ENCODE data around the gene CTNNBL1.
A peak's percentile ranks its signal among the peaks of the same experiment; 100 is the strongest.
"Not testable (repeated sequence)": the region's sequence is repeated elsewhere in the genome, so short reads cannot be mapped to it uniquely, and the experiment has no call there.

The CTNNBL1 gene

GRCh38 chr20:37677969-37678861, 15.6 kb upstream of the CTNNBL1 start:
- DNase-seq (ENCODE audit: low read depth in 2 of 3, low spot score in 1 of 3) = no peak

GRCh38 chr20:37679751-37680150, 14.1 kb upstream of the CTNNBL1 start:
- not testable (repeated sequence) for DNase-seq (ENCODE audit: low read depth in 2 of 3, low spot score in 1 of 3)

- no peak for DNase-seq (ENCODE audit: low read depth in 2 of 3, low spot score in 1 of 3)
These were observed 13.4 kb upstream of the CTNNBL1 start for GRCh38 chr20:37680420-37680819.

- DNase-seq (ENCODE audit: low read depth in 2 of 3, low spot score in 1 of 3) = no peak
These were observed 12.3 kb upstream of the CTNNBL1 start for GRCh38 chr20:37681384-37682112.

GRCh38 chr20:37683146-37683545, 10.7 kb upstream of the CTNNBL1 start:
- DNase-seq (ENCODE audit: low read depth in 2 of 3, low spot score in 1 of 3) = not testable (repeated sequence)

- DNase-seq (ENCODE audit: low read depth in 2 of 3, low spot score in 1 of 3) = peak in 1 of 3 donors; percentile 22
These were observed 6.9 kb upstream of the CTNNBL1 start for GRCh38 chr20:37686762-37687477.

GRCh38 chr20:37687478-37687805, 6.4 kb upstream of the CTNNBL1 start:
- DNase-seq (ENCODE audit: low read depth in 2 of 3, low spot score in 1 of 3) = no peak

GRCh38 chr20:37688093-37688492, 5.7 kb upstream of the CTNNBL1 start:
- DNase-seq (ENCODE audit: low read depth in 2 of 3, low spot score in 1 of 3) = no peak

- no peak for DNase-seq (ENCODE audit: low read depth in 2 of 3, low spot score in 1 of 3)
These were observed 3.0 kb upstream of the CTNNBL1 start for GRCh38 chr20:37690626-37691369.

GRCh38 chr20:37692459-37693166, 1.2 kb upstream of the CTNNBL1 start:
- DNase-seq (ENCODE audit: low read depth in 2 of 3, low spot score in 1 of 3) = no peak

- DNase-seq (ENCODE audit: low read depth in 2 of 3, low spot score in 1 of 3) = no peak
These were observed 592 bp upstream of the CTNNBL1 start for GRCh38 chr20:37693242-37693634.

- DNase-seq (ENCODE audit: low read depth in 2 of 3, low spot score in 1 of 3) = no peak
These were observed 2.0 kb downstream of the CTNNBL1 start for GRCh38 chr20:37695684-37696342.

- no peak for DNase-seq (ENCODE audit: low read depth in 2 of 3, low spot score in 1 of 3)
These were observed 3.5 kb downstream of the CTNNBL1 start for GRCh38 chr20:37697314-37697713.

- DNase-seq (ENCODE audit: low read depth in 2 of 3, low spot score in 1 of 3) = no peak
These were observed 5.4 kb downstream of the CTNNBL1 start for GRCh38 chr20:37699202-37699601.

GRCh38 chr20:37700301-37700700, 6.5 kb downstream of the CTNNBL1 start:
- no peak for DNase-seq (ENCODE audit: low read depth in 2 of 3, low spot score in 1 of 3)

- DNase-seq (ENCODE audit: low read depth in 2 of 3, low spot score in 1 of 3) = not testable (repeated sequence)
These were observed 7.8 kb downstream of the CTNNBL1 start for GRCh38 chr20:37701676-37702075.

GRCh38 chr20:37702403-37703034, 8.7 kb downstream of the CTNNBL1 start:
- DNase-seq (ENCODE audit: low read depth in 2 of 3, low spot score in 1 of 3) = no peak

GRCh38 chr20:37703035-37703845, 9.4 kb downstream of the CTNNBL1 start:
- DNase-seq (ENCODE audit: low read depth in 2 of 3, low spot score in 1 of 3) = no peak

GRCh38 chr20:37704955-37705354, 11.1 kb downstream of the CTNNBL1 start:
- DNase-seq (ENCODE audit: low read depth in 2 of 3, low spot score in 1 of 3) = no peak

Data from stimulated activated CD4-positive, alpha-beta T cell treated with anti-CD3 and anti-CD28 coated beads, Interleukin-12 subunit alpha, Interleukin-12 subunit beta, amount 100 ng/mL, for 48 hours (primary cell).